Activated CD4-positive, alpha-beta T cell treated with anti-CD3 and anti-CD28 coated beads, Interleukin-2, amount 50 U/mL, for 1 hour (primary cell): ENCODE measurements around the gene NCOA7.
"Not testable (repeated sequence)": the region's sequence is repeated elsewhere in the genome, so short reads cannot be mapped to it uniquely, and the experiment has no call there.

Source experiments
- DNase-seq: peaks from one replicate; pipeline ENCODE4 v3.0.0-alpha.2; 2020

The NCOA7 gene

DNA sequence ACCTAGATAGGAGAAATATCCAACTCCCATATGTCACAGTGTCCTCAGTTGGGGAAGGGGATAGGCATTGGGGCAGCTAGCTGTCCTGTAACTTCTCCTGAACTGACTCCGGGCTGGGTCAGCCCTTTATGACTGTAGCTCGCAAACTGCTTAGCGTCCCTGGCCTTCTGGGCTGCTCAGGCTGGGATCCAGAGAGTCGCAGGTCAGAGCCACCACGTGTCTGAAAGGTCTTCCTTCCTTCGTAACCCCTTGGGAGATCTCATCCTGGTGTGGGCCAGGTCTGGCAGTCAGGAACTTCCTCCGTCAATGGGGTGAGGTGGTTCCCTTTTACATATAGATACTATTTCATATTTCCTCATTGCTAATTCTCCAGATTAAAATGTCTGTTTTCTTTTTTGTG is 137.0 kb downstream of the NCOA7 start:
- no peak for DNase-seq

DNA sequence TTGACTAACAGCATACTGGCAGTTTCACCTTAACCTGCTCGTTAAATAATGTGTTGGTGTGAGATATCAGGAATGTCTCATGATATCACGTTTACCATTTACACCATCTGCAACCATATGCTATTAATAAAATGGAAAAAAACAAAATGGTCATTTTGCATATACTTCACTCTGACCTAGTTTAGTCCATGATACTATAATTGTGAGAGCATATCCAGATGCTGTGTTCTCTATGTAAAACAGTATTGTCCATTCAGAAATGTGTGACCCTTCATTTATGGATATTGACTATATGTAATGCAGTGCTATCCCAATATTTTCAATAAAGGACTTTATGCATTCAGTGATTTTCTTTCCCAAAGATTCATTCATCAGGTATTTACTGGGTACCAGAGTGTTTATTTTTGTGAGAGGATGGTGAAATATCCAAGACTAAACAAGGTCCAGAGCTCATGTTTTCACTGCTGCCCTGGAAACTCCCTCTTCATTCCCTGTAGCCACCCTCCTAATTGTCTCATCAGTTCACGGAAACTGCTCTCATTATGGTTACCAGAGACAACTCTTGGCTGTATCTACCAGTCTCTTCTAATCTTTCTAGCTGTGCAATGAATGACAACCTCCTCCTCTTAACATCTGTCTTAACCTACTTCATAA is 140.1 kb downstream of the NCOA7 start:
- DNase-seq, result no peak

DNA sequence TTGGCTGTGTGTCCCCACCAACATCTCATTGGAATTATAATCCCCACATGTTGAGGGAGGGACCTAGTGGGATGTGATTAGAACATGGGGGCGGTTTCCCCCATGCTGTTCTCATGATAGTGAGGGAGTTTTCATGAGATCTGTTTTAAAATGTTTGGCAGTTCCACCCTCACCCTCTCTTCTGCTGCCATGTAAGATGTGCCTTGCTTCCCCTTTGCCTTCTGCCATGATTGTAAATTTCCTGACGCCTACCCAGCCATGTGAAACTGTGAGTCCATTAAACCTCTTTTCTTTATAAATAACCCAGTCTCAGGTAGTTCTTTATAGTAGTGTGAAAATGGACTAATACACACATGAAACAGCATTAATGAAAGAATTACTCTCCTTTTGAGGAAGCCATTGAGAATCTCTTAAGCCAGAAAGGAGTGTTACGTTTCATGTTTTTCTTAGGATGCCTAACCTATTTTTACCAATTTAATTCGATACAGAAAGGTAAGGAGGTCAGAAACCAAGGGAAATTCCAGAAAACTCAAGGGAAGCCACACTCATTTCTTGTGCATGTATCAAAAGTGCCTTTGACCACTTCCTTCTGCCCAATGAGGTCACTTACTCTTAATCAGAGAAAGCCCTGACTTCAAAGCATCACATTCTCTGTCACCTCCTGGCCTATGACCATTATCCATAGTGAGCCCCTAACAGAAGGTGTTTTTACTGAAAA is 141.1 kb downstream of the NCOA7 start:
- DNase-seq, result no peak

DNA sequence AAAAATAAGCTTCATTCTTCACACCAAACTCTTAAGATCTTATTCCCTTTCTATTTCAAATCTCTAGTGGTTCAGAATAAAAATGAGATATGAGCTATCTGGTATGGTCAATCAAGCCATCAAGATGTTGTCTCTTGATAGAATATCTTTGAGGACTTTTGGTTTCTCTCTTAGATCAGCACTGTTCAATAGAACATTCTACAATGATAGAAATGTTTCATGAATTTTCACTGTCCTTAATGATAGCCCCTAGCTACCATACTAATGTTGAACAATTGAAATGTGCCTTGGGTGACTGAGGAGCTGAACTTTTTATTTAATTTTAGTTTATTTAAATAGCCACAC is 141.7 kb downstream of the NCOA7 start:
- no peak for DNase-seq

DNA sequence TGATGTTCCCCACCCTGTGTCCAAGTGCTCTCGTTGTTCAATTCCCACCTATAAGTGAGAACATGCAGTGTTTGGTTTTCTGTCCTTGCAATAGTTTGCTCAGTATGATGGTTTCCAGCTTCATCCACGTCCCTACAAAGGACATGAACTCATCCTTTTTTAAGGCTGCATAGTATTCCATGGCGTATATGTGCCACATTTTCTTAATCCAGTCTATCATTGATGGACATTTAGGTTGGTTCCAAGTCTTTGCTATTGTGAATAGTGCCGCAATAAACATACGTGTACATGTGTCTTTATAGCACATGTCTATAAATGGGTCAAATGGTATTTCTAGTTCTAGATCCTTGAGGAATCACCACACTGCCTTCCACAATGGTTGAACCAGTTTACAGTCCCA is 144.8 kb downstream of the NCOA7 start:
- not testable (repeated sequence) for DNase-seq

DNA sequence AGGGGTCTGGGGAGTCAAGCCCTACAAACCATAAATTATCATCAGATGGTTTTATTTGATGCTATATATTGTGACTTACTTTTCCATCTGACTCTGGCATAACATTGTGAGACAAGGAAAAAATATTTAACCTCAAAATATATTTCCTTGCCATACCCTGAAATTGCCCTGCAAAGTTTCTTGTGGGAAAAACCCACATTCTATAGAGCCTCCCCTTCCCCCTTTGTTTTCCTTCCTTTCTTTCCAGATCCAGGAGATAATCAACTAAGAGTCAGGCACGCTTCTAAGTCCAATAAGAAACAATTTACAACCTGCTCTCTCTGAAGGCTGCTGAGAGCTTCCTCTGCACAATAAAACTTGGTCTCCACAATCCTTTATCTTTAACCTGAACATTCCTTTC is 148.3 kb downstream of the NCOA7 start:
- DNase-seq, result no peak

DNA sequence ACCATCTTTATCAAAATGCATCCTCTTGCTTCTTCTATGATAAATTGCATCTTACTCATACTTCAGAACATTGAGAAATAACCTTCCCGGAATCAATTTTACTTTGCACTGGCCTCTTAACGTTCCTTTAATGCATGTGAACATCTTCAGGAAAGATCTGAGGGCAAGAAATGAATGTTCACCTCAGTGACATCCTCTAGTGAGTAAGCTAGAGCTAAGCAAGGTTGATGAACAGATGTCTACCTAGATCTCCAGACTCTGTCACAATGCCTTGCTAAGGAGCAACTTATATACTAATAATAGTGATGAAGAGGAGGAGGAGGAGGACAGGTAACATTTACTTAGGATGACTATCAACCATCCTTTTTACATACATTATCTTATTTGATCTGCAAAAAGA is 149.0 kb downstream of the NCOA7 start:
- no peak for DNase-seq

DNA sequence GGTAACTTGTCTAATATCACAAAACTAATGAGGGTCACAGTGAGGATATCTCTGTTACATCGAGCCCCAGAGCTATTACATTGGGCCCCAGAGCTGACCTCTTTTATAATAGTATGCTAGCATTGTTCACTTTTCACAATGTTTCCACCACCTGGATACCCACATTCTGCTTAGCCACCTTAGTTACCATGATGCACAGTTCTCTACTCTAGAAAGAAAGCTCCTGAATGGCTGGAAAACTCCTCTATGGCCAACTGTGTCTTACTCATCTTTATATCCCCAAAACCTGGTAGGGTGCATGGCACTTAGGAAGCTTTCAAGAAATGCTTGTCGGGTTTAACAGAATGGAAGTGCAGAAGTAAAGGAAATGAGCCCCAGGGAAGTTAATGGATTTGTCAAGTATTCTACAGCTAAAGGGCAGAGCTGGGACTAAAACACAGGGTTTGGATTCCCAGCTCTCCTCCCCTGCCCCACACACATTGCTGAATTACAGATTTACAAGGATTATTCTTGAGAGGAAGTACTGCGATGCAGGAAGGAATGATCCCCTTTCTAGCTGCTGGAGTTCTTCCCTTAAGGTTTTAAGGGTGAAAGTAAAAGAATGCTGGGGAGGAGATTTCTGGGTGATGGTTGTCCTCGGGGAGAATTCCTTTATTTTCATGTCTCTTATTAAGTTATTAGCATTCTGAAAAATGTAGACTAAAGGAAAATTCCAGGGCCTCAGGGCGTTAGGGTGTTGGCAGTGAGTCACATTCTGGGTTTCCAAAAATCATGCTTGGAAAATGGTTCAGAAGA is 149.7 kb downstream of the NCOA7 start:
- no peak for DNase-seq

DNA sequence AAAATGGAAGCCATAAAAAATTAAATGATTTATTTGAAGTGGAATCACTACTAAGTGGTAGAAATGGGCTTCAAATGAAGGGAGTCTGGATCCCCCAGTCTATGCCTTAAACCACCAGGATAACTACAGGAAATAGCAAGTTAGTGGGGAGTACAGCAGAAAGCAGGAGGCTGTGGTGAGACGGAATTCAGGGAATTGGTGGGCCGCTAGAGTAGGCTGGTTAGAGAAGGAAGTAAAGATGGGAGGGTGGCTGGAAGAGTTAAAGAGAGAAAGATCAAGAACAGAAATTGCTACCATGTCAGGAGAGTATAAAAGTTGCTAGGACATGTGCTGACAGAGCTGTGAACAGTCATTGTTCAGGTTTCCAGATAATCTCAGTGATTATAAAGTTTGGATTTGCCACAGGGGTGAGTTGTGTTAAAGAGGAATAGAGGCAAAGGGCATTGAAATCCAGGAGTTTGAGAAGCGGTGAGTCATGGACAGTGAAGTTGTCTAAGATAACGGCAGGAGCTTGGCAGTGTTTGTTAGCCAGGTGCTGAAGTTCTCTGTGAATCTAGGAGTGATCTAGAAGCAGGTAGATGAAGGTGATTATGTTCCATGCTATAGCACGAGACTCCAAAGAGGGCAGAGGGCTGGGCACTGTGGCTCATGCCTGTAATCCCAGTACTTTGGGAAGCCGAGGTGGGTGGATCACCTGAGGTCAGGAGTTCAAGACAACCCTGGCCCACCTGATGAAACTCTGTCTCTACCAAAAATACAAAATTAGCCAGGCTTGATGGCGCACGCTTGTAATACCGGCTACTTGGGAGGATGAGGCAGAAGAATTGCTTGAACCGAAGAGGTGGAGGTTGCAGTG is 152.1 kb downstream of the NCOA7 start:
- DNase-seq, result no peak

DNA sequence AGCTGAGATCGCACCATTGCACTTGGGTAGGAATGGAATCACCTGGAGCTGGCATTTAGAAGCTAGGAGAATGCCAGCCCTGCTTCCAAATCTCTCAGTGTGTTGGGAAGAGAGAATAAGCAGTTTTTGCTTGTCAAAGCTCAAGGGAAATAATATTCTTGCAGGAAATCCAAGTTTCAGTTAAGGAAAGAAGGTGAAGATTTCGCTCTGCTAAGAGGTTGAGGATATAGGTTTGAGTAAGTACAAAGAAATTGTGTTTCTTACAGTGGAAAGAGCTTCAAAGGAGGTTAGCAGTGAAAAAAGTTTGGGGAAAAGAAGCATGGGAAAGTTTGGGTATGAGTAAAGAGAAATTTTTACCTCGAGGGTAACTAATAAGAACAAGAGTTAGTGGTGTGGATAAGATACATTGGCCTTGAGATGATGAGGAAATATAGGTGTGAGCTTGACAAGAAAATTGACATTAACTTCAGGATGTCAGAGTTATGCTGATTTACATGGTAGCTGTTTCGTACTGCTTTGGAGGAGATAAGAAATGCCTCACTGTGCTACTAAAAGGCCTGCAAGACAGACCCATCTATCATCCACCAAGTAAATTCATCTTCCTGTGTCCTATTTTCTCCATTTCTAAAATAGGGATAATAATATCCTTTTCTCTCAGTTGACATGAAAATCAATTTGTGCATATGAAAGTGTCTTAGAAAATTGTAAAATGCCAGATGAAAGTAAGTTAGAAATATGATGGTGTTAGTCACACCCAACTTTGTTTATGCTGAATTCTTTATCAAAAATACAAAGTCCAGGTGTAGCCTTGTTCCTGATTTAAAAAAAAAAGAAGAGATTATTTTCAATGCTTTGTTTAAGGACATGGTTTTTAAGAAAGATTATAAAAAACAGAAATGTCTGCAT is 153.0 kb downstream of the NCOA7 start:
- no peak for DNase-seq

DNA sequence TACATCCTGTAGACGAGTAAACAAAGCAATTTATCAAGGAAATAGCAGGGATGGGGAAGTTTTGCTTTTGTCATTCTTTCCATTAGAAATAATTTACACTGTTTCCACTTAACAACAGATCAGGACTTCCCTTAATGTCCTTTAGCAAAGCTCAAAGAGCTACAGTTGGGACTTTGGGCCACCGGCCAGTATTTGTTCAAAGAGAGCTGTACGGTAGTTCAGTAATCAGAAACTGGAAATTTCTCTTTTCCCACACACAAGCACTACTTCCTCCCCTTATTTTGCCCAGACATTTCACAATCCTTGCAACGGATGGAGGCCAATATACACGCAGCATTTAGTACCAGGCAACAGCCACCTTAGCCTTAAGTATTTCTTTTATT is 153.7 kb downstream of the NCOA7 start:
- DNase-seq, result no peak

DNA sequence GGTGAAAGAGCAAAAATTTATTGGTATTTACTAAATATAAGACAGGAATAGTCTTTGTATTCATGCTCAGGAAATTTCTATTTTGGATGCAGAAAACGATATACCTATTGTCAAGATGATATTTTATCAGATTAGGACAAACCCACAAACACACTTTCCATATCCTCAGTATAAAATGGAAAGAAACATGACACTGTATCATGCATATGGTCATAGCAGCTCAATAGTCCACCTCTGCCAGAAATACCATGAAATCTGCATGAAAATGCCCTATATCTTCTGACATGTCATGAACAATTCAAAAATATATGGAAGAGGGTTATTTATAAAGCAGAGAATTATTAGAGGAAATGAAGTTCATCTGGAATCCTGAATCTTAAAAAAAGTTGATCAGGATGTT is 154.1 kb downstream of the NCOA7 start:
- no peak for DNase-seq

DNA sequence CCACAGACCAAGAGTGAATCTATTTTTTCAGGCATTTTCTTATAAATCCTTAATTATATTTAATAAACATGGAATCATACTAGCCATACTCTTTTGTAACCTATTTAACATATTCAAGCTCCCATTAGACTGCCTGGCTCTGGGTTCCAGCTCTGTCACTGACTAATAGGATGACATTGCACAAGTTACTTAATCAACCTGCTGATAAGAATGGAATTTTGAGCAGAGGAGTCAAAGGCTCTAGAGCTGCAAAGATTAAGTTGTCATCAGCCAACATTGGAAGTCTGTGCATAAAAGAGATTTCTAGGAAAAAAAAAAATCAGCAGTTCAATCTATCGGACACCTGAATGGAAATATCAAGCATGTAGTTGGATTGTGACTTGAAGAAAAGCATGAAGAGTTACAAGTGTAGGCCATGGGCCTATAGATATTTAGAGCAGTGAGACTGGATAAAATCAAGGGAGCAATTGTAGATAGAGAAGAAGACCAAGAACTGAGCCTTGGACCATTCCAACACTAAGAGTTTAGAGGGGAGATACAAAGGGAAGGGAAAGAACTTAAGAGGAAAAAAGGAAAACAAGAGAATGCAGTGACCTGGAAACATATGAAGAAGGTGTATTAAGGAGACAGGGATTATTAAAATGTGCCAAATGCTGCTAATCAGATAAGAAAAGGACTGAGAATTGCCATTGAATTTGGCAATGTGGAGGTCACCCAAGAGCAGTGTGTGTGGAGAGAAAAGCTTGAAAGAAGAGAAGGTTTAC is 154.8 kb downstream of the NCOA7 start:
- DNase-seq, result no peak

DNA sequence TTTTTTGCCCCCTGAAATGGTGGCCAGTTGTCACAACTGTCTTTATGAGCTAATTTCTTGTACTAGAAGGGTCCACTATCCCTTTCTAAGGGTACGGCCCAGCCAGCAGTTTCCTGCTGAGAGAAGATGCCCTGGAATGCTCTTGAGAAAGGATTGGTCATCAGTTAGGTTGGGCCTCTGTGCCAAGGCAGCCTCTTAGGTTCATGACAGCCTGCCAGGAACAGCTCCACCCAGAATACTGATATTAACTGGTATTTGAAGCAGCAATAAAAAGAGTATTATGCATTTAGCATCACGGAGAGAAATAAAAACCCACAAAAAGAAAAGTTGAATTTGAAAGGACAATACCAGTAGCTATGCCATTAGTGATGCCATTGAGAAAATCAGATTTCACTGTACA is 156.9 kb downstream of the NCOA7 start:
- no peak for DNase-seq

DNA sequence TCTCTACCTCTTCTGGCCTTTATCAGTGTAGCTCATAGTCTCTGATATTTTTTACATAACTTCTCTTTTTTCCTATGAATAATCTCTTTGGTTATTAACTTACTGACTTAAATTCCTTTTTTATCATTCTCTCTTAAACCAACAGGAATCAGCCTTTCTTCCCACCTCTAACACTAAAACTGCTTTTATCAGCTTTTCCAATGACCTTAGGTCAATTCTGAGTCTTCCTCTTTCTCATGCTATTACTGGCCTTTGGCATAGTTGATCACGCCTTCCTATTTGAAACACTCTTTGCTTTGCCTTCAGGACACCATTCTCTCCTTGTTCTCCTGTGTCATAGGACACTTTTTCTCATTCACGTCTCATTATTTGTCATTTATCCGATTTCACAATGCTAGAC is 157.7 kb downstream of the NCOA7 start:
- no peak for DNase-seq

DNA sequence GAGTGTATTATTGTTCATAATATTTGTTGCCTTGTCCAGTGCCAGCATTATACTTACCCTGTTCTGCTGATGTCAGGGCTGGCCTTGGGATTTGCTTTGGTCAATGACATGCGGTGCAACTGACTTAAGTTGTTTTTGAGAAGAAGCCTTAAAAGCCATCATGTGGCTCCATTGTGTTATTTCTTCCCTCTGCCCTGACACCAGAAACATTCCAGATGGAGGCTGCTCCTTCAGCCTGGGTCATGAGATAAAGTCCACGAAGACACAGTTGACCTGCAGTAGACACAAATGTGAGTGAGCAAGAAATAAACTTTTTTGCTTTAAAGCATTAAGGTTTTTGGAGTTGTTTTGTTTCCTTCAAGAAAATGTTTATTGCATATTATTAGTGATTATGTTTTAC is 158.3 kb downstream of the NCOA7 start:
- DNase-seq, result no peak

DNA sequence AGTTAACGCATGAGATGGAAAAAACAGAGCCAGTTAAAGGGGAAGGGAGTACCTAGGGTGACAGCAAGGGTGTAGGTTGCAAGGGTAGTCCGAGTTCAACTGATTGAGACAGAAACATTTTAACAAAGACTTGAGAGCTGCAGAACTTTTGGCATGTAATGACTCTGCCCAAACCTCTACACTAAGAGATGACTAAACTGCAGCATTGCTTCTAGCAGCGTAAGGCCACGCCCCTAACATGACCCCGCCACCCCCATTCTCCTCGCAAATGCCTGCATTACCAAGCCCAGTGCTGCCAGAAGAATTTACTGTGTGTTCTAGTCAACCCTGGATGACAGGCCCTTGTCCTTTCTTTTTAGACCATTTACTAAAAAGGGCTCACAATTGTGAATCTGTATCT is 159.5 kb downstream of the NCOA7 start:
- DNase-seq, result no peak

DNA sequence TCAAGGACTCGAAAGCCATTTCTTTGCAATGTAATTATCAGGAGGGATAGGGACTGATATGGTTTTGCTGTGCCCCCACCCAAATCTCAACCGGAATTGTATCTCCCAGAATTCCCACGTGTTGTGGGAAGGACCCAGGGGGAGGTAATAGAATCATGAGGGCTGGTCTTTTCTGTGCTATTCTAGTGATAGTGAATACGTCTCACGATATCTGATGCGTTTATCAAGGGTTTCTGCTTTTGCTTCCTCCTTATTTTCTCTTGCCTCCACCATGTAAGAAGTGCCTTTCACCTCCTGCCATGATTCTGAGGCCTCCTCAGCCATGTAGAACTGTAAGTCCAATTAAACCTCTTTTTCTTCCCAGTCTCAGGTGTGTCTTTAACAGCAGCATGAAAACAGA is 160.0 kb downstream of the NCOA7 start:
- DNase-seq, result not testable (repeated sequence)

DNA sequence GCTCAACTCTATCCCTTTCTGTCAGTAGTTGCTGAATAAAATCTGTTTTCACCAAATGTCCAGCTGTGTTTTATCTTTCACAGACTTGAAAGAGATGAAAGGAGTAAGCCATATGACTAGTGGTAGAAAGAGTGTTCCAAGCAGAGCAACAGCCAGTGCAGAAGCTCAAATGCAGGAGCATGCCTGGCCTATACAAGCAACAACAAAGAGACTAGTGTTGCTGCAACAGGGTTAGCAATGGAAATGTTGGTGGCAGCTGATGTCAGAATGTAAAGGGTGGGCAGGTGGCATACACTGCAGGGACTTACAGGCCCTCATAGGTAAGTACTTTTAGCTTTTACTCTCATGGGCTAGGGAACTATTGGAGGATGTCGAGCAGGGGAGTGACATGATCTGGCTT is 160.6 kb downstream of the NCOA7 start:
- no peak for DNase-seq

DNA sequence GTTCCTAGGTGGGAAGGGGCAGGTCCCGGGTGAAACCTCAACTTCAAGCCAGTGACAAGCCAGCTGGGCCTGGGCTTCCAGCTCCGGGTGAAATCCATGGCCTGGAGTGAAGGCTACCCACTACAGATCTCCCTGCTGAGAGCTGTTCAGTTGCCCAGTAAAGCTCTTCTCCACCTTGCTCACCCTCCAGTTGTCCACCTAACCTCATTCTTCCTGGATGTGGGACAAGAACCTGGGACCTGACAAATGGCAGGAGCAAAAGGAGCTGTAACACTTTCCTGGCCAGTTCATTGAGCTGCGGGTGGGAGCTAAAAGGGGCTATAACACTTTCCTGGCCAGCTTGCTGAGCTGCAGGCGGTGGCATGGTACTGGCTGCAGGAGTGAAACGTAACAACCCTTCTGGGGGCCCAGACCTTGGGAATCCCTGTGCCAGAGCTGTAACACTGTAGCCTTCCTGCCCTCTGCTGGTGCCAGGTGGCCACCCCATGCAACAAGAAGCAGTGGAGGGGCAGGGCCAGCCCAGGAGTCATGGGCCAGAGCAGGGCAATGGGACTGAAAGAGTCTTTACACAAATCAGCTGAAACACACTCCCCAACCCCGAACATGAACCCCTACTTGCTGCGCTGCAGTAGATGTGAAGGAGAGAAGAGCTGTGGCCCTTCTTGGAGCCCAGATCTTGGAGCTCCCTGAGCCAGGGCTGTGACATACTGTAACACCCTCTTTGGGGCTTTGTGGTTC is 162.2 kb downstream of the NCOA7 start:
- DNase-seq, result no peak

DNA sequence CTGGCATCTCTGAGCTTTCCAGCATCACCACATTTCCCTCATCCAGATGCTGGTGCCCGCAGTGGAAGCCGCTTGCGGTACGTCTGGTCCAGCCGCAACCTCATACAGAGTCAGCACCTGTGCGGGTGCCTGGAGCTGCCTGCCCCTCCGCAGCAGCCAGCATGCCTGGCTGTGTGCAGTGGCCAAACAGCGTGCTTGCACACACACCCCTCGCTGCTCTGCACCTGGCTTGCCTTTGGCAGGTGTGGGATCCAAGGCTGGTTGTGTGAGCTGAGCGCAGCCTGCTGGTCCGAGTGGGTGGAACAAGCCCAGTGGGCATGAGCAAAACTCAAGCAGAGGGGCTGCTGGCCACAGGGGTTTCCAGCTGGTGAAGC is 162.7 kb downstream of the NCOA7 start:
- DNase-seq, result no peak
